Fibroblast of lung (primary cell): ENCODE measurements around the gene IWS1. TPM values are rescaled to one million over a fixed set of nuclear protein-coding genes. Genes with fewer than 3 reads are reported as not detected.

Source experiments
- DNase-seq, 2 donors: peaks; one replicate each; pipeline versions ENCODE4 v3.0.0 to v3.0.0-alpha.2; 2010; ENCODE audit warnings: low read depth in 2 of 2
- H2AFZ ChIP-seq: 2 replicates; pipeline ENCODE4 v1.5.1; 2012; ENCODE audit warnings: low read length, control low read depth, inconsistent platforms
- H3K27ac ChIP-seq: 2 replicates; pipeline ENCODE4 v1.5.1; 2011; ENCODE audit warnings: low read length, control low read depth; ENCODE audit not compliant: insufficient read depth
- H3K27me3 ChIP-seq: 2 replicates; pipeline ENCODE4 v1.5.1; 2011; ENCODE audit warnings: mild to moderate bottlenecking, low read length; ENCODE audit not compliant: control insufficient read depth, insufficient read depth
- H3K36me3 ChIP-seq: 2 replicates; pipeline ENCODE4 v1.5.1; 2011; ENCODE audit warnings: low read length; ENCODE audit not compliant: control insufficient read depth, insufficient read depth
- H3K4me1 ChIP-seq: 2 replicates; pipeline ENCODE4 v1.5.1; 2011; ENCODE audit warnings: low read length; ENCODE audit not compliant: control insufficient read depth, insufficient read depth; ENCODE audit errors: extremely low read depth
- H3K4me2 ChIP-seq: 2 replicates; pipeline ENCODE4 v1.5.1; 2011; ENCODE audit warnings: low read length, control low read depth; ENCODE audit not compliant: insufficient read depth; ENCODE audit errors: extremely low read depth
- H3K4me3 ChIP-seq, 4 experiments: fragments of 200-600 bp in 1 of 4; sonication (generic) in 1 of 4; replicated peaks in 1 of 4; 2 replicates each; pipeline ENCODE4 v1.5.1; 2011 to 2016; ENCODE audit warnings: low read length in 4 of 4, low read depth in 3 of 4, mild to moderate bottlenecking in 3 of 4, control low read depth in 2 of 4, inconsistent platforms in 1 of 4, mixed read lengths in 1 of 4; ENCODE audit not compliant: insufficient read depth in 1 of 4; ENCODE audit errors: control extremely low read depth in 1 of 4
- H3K79me2 ChIP-seq: 2 replicates; pipeline ENCODE4 v1.5.1; 2012; ENCODE audit warnings: mild to moderate bottlenecking, low read length, inconsistent platforms; ENCODE audit not compliant: control insufficient read depth, insufficient read depth
- H3K9ac ChIP-seq: 2 replicates; pipeline ENCODE4 v1.5.1; 2011; ENCODE audit warnings: mild to moderate bottlenecking, low read length, control low read depth; ENCODE audit not compliant: insufficient read depth
- H3K9me3 ChIP-seq: 2 replicates; pipeline ENCODE4 v1.5.1; 2012; ENCODE audit warnings: low read depth, low read length; ENCODE audit not compliant: control insufficient read depth, insufficient read depth
- H4K20me1 ChIP-seq: 2 replicates; pipeline ENCODE4 v1.5.1; 2011; ENCODE audit warnings: low read length; ENCODE audit not compliant: control insufficient read depth, insufficient read depth; ENCODE audit errors: extremely low read depth
- CTCF ChIP-seq, 2 donors: IDR thresholded peaks in 1 of 2; conservative IDR thresholded peaks in 1 of 2; 1 replicate in 1 of 2; 2 replicates in 1 of 2; pipeline ENCODE4 v1.5.1; 2011 to 2012; ENCODE audit warnings: low read length in 2 of 2, control low read depth in 1 of 2, inconsistent platforms in 1 of 2, low read depth in 1 of 2, mild to moderate bottlenecking in 1 of 2
- EZH2 ChIP-seq: IDR thresholded peaks from 2 replicates; pipeline ENCODE4 v1.5.1; 2012; ENCODE audit warnings: low read length, control low read depth, mild to moderate bottlenecking; ENCODE audit errors: missing control alignments
- polyA plus RNA-seq, 2 donors: library from polyadenylated mRNA; depleted of rRNA in 1 of 2; stranded (reverse) in 1 of 2; unstranded in 1 of 2; fragments of >200 nt; gene quantifications; 2 replicates each; pipeline ENCODE4 v1.2.1, GENCODE V29; 2011 to 2012; ENCODE audit warnings: missing spikeins in 1 of 2
- total RNA-seq: library from RNA; depleted of rRNA; stranded (reverse); fragments of >200 nt; gene quantifications from 2 replicates; pipeline ENCODE4 v1.2.1, GENCODE V29; 2014

IWS1 gene
- total and polyA plus RNA-seq, 2 donors (not counting 1 experiment from before 2014, with no cell fraction given): 44.1 to 56.0 TPM

- Histone ChIP-seq H2AFZ (no peak overlapping the region), H3K4me1 (peaks cover 6% of the 10 kb centered on the region), H3K79me2 (peaks cover 70% of the 10 kb centered on the region), H3K36me3 (peaks cover 8% of the 10 kb centered on the region), H3K4me3 (peak overlapping the region in 1 of 4 experiments; percentile 18), H3K27me3 (no peaks in the 10 kb centered on the region), H3K9me3 (no peaks in the 10 kb centered on the region), H3K4me2 (peak overlapping the region; percentile 64), H3K9ac (no peak overlapping the region), H4K20me1 (no peaks in the 10 kb centered on the region), H3K27ac (peak overlapping the region; percentile 92)
- DNase-seq: peak; percentile 51 to 98
- TF ChIP-seq EZH2: no peak
- no peak for TF ChIP-seq CTCF (conservative IDR thresholded peaks at IDR 0.05 in 1 of 2, IDR thresholded peaks at IDR 0.05 in 1 of 2; ENCODE audit: low read depth in 1 of 2, low read length in 2 of 2)
These were observed 10.1 kb downstream of the IWS1 start for GRCh38 chr2:127516041-127516762.

- Histone ChIP-seq H3K4me3 (peak overlapping the region in 1 of 4 experiments; percentile 18), H4K20me1 (no peaks in the 10 kb centered on the region)
These were observed 10.8 kb downstream of the IWS1 start for GRCh38 chr2:127515383-127515915.

More at GRCh38 chr2:127515383-127515915, 10.8 kb downstream of the IWS1 start:
- Histone ChIP-seq H3K4me2 (peak overlapping the region; percentile 64), H3K27ac (peak overlapping the region; percentile 92), H3K27me3 (no peaks in the 10 kb centered on the region), H2AFZ (no peak overlapping the region), H3K9ac (no peak overlapping the region), H3K9me3 (no peaks in the 10 kb centered on the region), H3K36me3 (peaks cover 8% of the 10 kb centered on the region), H3K79me2 (peaks cover 70% of the 10 kb centered on the region), H3K4me1 (peaks cover 6% of the 10 kb centered on the region)
- no peak for TF ChIP-seq EZH2
- no peak for TF ChIP-seq CTCF (conservative IDR thresholded peaks at IDR 0.05 in 1 of 2, IDR thresholded peaks at IDR 0.05 in 1 of 2; ENCODE audit: low read depth in 1 of 2, low read length in 2 of 2)
- peak; percentile 15 to 74 for DNase-seq
